Measurements from ENCODE around the gene BEGAIN. TPM values are rescaled to one million over a fixed set of nuclear protein-coding genes. Genes with fewer than 3 reads are reported as not detected.

BEGAIN gene
- total and polyA plus RNA-seq, 7 donors, result 0.08 to 1.0 (median 0.48) TPM; not detected in 1

DNA sequence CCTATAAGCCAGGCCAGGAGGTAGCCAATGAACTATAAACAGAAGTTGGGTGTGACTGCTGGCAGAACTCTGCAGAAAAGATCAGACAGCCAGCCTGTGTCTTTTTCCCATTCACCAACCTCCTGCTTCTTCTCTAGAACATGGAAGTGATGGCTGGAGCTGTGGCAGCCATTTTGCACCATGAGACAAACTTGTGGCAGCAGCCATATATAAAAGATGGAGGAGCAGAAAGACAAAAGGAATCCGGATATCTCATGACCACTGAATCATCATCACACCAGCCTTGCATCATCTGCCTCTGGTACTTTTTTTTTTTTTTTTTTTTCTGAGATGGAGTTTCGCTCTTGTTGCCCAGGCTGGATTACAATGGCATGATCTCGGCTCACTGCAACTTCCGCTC lies 8.7 kb downstream of the BEGAIN start:
- ATAC-seq (no peak), DNase-seq (no peak)
- no peak overlapping the region for H3K4me3 ChIP-seq
- H3K36me3 ChIP-seq (ENCODE audit: insufficient read depth in 1 of 2, low read depth in 1 of 2), result no peaks in the 10 kb centered on the region
- H3K9me3 ChIP-seq, result no peaks in the 10 kb centered on the region
- intact Hi-C loops (cut with DNase I), result no loop called here
- no peak overlapping the region for H3K27ac ChIP-seq
- 91 to 100% (median 98%) methylated on average over 4 of the region's 4 CpGs for WGBS, 3 donors
- H3K27me3 ChIP-seq (ENCODE audit: insufficient read depth in 3 of 3, low read length in 2 of 3), result peaks cover 0 to 8% (median 0%) of the 10 kb centered on the region in 3 donors
- no peaks in the 10 kb centered on the region for H3K4me1 ChIP-seq
- TF ChIP-seq CTCF (IDR thresholded peaks at IDR 0.05), result no peak

- intact Hi-C loops (cut with DNase I), result no loop called here
- no peaks in the 10 kb centered on the region for H3K36me3 ChIP-seq (ENCODE audit: insufficient read depth in 1 of 2, low read depth in 1 of 2)
- no peaks in the 10 kb centered on the region for H3K9me3 ChIP-seq
- ATAC-seq (no peak), DNase-seq (peak; percentile 13 to 33)
- H3K4me3 ChIP-seq, result no peak overlapping the region
- no peak for TF ChIP-seq CTCF (IDR thresholded peaks at IDR 0.05)
- no peak overlapping the region for H3K27ac ChIP-seq
- peaks cover 0 to 12% (median 0%) of the 10 kb centered on the region in 3 donors for H3K27me3 ChIP-seq (ENCODE audit: insufficient read depth in 3 of 3, low read length in 2 of 3)
- WGBS, 3 donors, result 82 to 84% (median 82%) methylated on average over 8 of the region's 8 CpGs
- H3K4me1 ChIP-seq, result no peaks in the 10 kb centered on the region
Measured at GRCh38 chr14:100577986-100578431, 9.2 kb downstream of the BEGAIN start.

GRCh38 chr14:100577321-100577985 lies 9.8 kb downstream of the BEGAIN start:
- H3K9me3 ChIP-seq, result no peaks in the 10 kb centered on the region
- DNase-seq, result peak; percentile 11 to 46
- TF ChIP-seq CTCF (IDR thresholded peaks at IDR 0.05), result no peak
- no peaks in the 10 kb centered on the region for H3K36me3 ChIP-seq (ENCODE audit: insufficient read depth in 1 of 2, low read depth in 1 of 2)
- WGBS, 3 donors, result 78 to 84% (median 80%) methylated on average over 23 of the region's 23 CpGs
- H3K27ac ChIP-seq, result no peak overlapping the region
- H3K4me1 ChIP-seq, result no peaks in the 10 kb centered on the region
- H3K4me3 ChIP-seq, result no peak overlapping the region
- ATAC-seq, result no peak
- intact Hi-C loops (cut with DNase I), result no loop called here
- H3K27me3 ChIP-seq (ENCODE audit: insufficient read depth in 3 of 3, low read length in 2 of 3), result peaks cover 0 to 16% (median 0%) of the 10 kb centered on the region in 3 donors

DNA sequence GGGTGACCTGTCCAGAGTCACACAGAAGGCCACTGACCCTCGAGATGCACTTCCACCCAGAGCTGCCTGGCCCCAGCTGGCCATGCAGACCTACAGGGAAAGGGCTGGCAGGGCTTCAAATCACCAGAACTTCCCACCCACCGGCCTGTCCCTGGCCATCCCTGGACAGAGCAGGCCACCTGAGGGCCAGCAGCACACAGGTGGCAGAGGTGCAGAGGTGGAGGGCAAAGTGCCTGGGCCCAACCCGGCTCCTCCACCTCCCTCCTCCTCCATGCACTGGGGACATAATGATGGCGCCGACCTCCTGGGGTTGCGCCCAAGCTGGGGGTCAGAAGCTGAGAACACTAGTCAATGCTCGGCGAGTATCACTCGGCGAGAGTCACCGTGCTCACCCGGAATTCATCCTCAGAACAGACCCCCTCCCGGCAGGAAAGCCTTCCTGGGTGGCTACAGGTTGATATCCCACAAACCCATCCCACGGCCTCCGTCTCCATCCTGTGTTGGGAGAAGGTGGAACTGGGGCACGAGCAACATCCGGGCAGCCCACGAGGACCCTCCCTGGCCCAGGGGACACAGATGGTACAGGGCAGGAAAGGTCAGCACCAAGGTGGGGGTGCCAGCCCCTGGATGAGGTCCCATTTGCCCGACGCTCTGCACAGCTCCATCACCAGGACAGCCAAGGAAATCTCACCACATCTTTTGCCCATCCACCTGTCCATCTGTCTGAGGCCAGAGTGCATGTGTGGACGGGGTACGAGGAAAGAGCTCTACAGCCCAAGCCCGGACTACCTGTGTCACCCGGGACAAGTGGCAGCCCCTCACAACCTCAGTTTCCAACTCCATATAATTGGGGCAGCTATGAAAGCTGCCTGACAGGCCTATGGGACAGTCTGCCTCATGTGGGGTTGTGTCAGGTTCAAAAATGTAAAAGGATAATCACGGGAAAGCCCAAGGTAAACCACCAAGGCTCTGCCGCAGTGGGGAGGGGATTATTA lies 10.8 kb downstream of the BEGAIN start:
- TF ChIP-seq CTCF (IDR thresholded peaks at IDR 0.05), result no peak
- Histone ChIP-seq H3K36me3 (ENCODE audit: insufficient read depth in 1 of 2, low read depth in 1 of 2) (no peaks in the 10 kb centered on the region), H3K27ac (no peak overlapping the region), H3K4me3 (no peak overlapping the region), H3K4me1 (no peaks in the 10 kb centered on the region), H3K27me3 (ENCODE audit: insufficient read depth in 3 of 3, low read length in 2 of 3) (peaks cover 0 to 23% (median 0%) of the 10 kb centered on the region in 3 donors), H3K9me3 (no peaks in the 10 kb centered on the region)
- DNase-seq (peak; percentile 12 to 39), ATAC-seq (no peak)
- intact Hi-C loops (cut with DNase I), result no loop called here
- 78 to 84% (median 78%) methylated on average over 25 to 26 of the region's 26 CpGs for WGBS, 3 donors

Measured in psoas muscle (tissue), 8 donors.